ENCODE data around the gene AMER3. TPM values are rescaled to one million over a fixed set of nuclear protein-coding genes. Genes with fewer than 3 reads are reported as not detected.

AMER3 gene
- total and polyA plus RNA-seq, 2 donors (not counting 1 experiment from before 2014, with no cell fraction given), result not detected

- H3K4me2 ChIP-seq (ENCODE audit: extremely low read depth, insufficient read depth, low read length), result no peak overlapping the region
- no peaks in the 10 kb centered on the region for H4K20me1 ChIP-seq (ENCODE audit: control insufficient read depth, extremely low read depth, insufficient read depth, low read length)
- no peak overlapping the region for H3K4me3 ChIP-seq (replicated peaks in 1 of 4; ENCODE audit: control extremely low read depth in 1 of 4, insufficient read depth in 1 of 4, low read depth in 3 of 4, low read length in 4 of 4)
- TF ChIP-seq, protein P1, sequence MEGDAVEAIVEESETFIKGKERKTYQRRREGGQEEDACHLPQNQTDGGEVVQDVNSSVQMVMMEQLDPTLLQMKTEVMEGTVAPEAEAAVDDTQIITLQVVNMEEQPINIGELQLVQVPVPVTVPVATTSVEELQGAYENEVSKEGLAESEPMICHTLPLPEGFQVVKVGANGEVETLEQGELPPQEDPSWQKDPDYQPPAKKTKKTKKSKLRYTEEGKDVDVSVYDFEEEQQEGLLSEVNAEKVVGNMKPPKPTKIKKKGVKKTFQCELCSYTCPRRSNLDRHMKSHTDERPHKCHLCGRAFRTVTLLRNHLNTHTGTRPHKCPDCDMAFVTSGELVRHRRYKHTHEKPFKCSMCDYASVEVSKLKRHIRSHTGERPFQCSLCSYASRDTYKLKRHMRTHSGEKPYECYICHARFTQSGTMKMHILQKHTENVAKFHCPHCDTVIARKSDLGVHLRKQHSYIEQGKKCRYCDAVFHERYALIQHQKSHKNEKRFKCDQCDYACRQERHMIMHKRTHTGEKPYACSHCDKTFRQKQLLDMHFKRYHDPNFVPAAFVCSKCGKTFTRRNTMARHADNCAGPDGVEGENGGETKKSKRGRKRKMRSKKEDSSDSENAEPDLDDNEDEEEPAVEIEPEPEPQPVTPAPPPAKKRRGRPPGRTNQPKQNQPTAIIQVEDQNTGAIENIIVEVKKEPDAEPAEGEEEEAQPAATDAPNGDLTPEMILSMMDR (conservative IDR thresholded peaks at IDR 0.05 in 1 of 2, IDR thresholded peaks at IDR 0.05 in 1 of 2; ENCODE audit: low read depth in 1 of 2, low read length in 2 of 2), result no peak
- TF ChIP-seq EZH2 (IDR thresholded peaks at IDR 0.05; ENCODE audit: low read length, missing control alignments), result no peak
- no peaks in the 10 kb centered on the region for H3K9me3 ChIP-seq (ENCODE audit: control insufficient read depth, insufficient read depth, low read depth, low read length)
- no peaks in the 10 kb centered on the region for H3K79me2 ChIP-seq (ENCODE audit: control insufficient read depth, insufficient read depth, low read length)
- no peak for DNase-seq (ENCODE audit: low read depth in 2 of 2)
- H3K27ac ChIP-seq (ENCODE audit: insufficient read depth, low read length), result no peak overlapping the region
- H2AFZ ChIP-seq (ENCODE audit: low read length), result no peak overlapping the region
- no peak overlapping the region for H3K9ac ChIP-seq (ENCODE audit: insufficient read depth, low read length)
- H3K4me1 ChIP-seq (ENCODE audit: control insufficient read depth, extremely low read depth, insufficient read depth, low read length), result no peaks in the 10 kb centered on the region
- no peaks in the 10 kb centered on the region for H3K36me3 ChIP-seq (ENCODE audit: control insufficient read depth, insufficient read depth, low read length)
- no peaks in the 10 kb centered on the region for H3K27me3 ChIP-seq (ENCODE audit: control insufficient read depth, insufficient read depth, low read length)
Observed at GRCh38 chr2:130749641-130750040, 5.7 kb upstream of the AMER3 start.

- DNase-seq (ENCODE audit: low read depth in 2 of 2), result no peak
- TF ChIP-seq EZH2 (IDR thresholded peaks at IDR 0.05; ENCODE audit: low read length, missing control alignments), result no peak
- TF ChIP-seq, protein P1 (conservative IDR thresholded peaks at IDR 0.05 in 1 of 2, IDR thresholded peaks at IDR 0.05 in 1 of 2; ENCODE audit: low read depth in 1 of 2, low read length in 2 of 2), result no peak
- Histone ChIP-seq H4K20me1 (ENCODE audit: control insufficient read depth, extremely low read depth, insufficient read depth, low read length) (no peaks in the 10 kb centered on the region), H3K4me1 (ENCODE audit: control insufficient read depth, extremely low read depth, insufficient read depth, low read length) (no peaks in the 10 kb centered on the region), H2AFZ (ENCODE audit: low read length) (no peak overlapping the region), H3K9ac (ENCODE audit: insufficient read depth, low read length) (no peak overlapping the region), H3K36me3 (ENCODE audit: control insufficient read depth, insufficient read depth, low read length) (no peaks in the 10 kb centered on the region), H3K9me3 (ENCODE audit: control insufficient read depth, insufficient read depth, low read depth, low read length) (no peaks in the 10 kb centered on the region), H3K4me3 (replicated peaks in 1 of 4; ENCODE audit: control extremely low read depth in 1 of 4, insufficient read depth in 1 of 4, low read depth in 3 of 4, low read length in 4 of 4) (no peak overlapping the region), H3K79me2 (ENCODE audit: control insufficient read depth, insufficient read depth, low read length) (no peaks in the 10 kb centered on the region), H3K27ac (ENCODE audit: insufficient read depth, low read length) (no peak overlapping the region), H3K27me3 (ENCODE audit: control insufficient read depth, insufficient read depth, low read length) (no peaks in the 10 kb centered on the region), H3K4me2 (ENCODE audit: extremely low read depth, insufficient read depth, low read length) (no peak overlapping the region)
Observed at GRCh38 chr2:130754811-130755210, 529 bp upstream of the AMER3 start.

GRCh38 chr2:130756053-130756873, 923 bp downstream of the AMER3 start:
- Histone ChIP-seq H3K27ac (ENCODE audit: insufficient read depth, low read length) (no peak overlapping the region), H3K36me3 (ENCODE audit: control insufficient read depth, insufficient read depth, low read length) (no peaks in the 10 kb centered on the region), H4K20me1 (ENCODE audit: control insufficient read depth, extremely low read depth, insufficient read depth, low read length) (no peaks in the 10 kb centered on the region), H3K27me3 (ENCODE audit: control insufficient read depth, insufficient read depth, low read length) (no peaks in the 10 kb centered on the region), H3K4me2 (ENCODE audit: extremely low read depth, insufficient read depth, low read length) (no peak overlapping the region), H3K9ac (ENCODE audit: insufficient read depth, low read length) (no peak overlapping the region), H2AFZ (ENCODE audit: low read length) (no peak overlapping the region), H3K4me1 (ENCODE audit: control insufficient read depth, extremely low read depth, insufficient read depth, low read length) (no peaks in the 10 kb centered on the region), H3K4me3 (replicated peaks in 1 of 4; ENCODE audit: control extremely low read depth in 1 of 4, insufficient read depth in 1 of 4, low read depth in 3 of 4, low read length in 4 of 4) (no peak overlapping the region), H3K9me3 (ENCODE audit: control insufficient read depth, insufficient read depth, low read depth, low read length) (no peaks in the 10 kb centered on the region), H3K79me2 (ENCODE audit: control insufficient read depth, insufficient read depth, low read length) (no peaks in the 10 kb centered on the region)
- no peak for TF ChIP-seq EZH2 (IDR thresholded peaks at IDR 0.05; ENCODE audit: low read length, missing control alignments)
- TF ChIP-seq, protein P1 (conservative IDR thresholded peaks at IDR 0.05 in 1 of 2, IDR thresholded peaks at IDR 0.05 in 1 of 2; ENCODE audit: low read depth in 1 of 2, low read length in 2 of 2), result no peak
- peak in 1 of 2 donors; percentile 14 for DNase-seq (ENCODE audit: low read depth in 2 of 2)

All from fibroblast of lung (primary cell).